ENCODE measurements around the gene CPEB4.

DNA sequence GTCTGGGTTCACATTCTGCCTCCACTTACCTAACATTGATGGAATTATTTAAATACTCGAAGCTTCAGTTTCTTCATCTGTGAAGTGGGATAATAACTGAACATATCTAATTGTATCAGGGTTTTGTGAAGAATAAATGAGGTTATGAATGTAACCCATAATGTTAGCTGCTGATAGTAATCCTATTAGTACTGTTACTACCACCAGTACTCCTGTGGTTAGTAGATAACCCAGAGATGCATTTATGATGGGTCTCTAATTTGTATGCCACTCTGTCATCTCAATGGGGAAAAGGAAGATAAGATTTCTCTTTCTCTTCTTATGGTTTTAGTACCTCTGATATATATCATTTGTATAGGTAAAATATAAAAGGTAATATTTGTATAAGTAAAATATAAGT lies 16.0 kb downstream of the CPEB4 start:
- TF ChIP-seq, protein P1, sequence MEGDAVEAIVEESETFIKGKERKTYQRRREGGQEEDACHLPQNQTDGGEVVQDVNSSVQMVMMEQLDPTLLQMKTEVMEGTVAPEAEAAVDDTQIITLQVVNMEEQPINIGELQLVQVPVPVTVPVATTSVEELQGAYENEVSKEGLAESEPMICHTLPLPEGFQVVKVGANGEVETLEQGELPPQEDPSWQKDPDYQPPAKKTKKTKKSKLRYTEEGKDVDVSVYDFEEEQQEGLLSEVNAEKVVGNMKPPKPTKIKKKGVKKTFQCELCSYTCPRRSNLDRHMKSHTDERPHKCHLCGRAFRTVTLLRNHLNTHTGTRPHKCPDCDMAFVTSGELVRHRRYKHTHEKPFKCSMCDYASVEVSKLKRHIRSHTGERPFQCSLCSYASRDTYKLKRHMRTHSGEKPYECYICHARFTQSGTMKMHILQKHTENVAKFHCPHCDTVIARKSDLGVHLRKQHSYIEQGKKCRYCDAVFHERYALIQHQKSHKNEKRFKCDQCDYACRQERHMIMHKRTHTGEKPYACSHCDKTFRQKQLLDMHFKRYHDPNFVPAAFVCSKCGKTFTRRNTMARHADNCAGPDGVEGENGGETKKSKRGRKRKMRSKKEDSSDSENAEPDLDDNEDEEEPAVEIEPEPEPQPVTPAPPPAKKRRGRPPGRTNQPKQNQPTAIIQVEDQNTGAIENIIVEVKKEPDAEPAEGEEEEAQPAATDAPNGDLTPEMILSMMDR (IDR thresholded peaks at IDR 0.05; ENCODE audit: insufficient read depth, low read length) = no peak
- TF ChIP-seq, protein P2, sequence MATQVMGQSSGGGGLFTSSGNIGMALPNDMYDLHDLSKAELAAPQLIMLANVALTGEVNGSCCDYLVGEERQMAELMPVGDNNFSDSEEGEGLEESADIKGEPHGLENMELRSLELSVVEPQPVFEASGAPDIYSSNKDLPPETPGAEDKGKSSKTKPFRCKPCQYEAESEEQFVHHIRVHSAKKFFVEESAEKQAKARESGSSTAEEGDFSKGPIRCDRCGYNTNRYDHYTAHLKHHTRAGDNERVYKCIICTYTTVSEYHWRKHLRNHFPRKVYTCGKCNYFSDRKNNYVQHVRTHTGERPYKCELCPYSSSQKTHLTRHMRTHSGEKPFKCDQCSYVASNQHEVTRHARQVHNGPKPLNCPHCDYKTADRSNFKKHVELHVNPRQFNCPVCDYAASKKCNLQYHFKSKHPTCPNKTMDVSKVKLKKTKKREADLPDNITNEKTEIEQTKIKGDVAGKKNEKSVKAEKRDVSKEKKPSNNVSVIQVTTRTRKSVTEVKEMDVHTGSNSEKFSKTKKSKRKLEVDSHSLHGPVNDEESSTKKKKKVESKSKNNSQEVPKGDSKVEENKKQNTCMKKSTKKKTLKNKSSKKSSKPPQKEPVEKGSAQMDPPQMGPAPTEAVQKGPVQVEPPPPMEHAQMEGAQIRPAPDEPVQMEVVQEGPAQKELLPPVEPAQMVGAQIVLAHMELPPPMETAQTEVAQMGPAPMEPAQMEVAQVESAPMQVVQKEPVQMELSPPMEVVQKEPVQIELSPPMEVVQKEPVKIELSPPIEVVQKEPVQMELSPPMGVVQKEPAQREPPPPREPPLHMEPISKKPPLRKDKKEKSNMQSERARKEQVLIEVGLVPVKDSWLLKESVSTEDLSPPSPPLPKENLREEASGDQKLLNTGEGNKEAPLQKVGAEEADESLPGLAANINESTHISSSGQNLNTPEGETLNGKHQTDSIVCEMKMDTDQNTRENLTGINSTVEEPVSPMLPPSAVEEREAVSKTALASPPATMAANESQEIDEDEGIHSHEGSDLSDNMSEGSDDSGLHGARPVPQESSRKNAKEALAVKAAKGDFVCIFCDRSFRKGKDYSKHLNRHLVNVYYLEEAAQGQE (IDR thresholded peaks at IDR 0.05; ENCODE audit: insufficient replicate concordance, low read depth) = no peak
- no peak for TF ChIP-seq POLR2AphosphoS5 (IDR thresholded peaks at IDR 0.05; ENCODE audit: low read depth)

Data from HL-60 (cell line).